Endodermal cell (in vitro differentiated cells): ENCODE data around the gene TGFBI. TPM values are rescaled to one million over a fixed set of nuclear protein-coding genes. Genes with fewer than 3 reads are reported as not detected.

Experiments
- DNase-seq: peaks from one replicate; pipeline ENCODE4 v3.0.0-alpha.2; 2017
- H3K27ac ChIP-seq: 2 replicates; pipeline ENCODE4 v1.5.1; 2013; ENCODE audit warnings: mild to moderate bottlenecking, low read depth, low read length, moderate library complexity
- H3K27me3 ChIP-seq: 2 replicates; pipeline ENCODE4 v1.6.1; 2013; ENCODE audit warnings: mild to moderate bottlenecking, low read length, moderate library complexity; ENCODE audit not compliant: insufficient read depth, control insufficient read depth, poor library complexity, severe bottlenecking
- H3K36me3 ChIP-seq: 2 replicates; pipeline ENCODE4 v1.7.0; 2013; ENCODE audit warnings: mild to moderate bottlenecking, low read length, moderate library complexity; ENCODE audit not compliant: control insufficient read depth, insufficient read depth
- H3K4me1 ChIP-seq: one replicate; pipeline ENCODE4 v1.7.0; 2013; ENCODE audit warnings: low read length; ENCODE audit not compliant: control insufficient read depth, insufficient read depth
- H3K4me3 ChIP-seq: 2 replicates; pipeline ENCODE4 v1.5.1; 2013; ENCODE audit warnings: mild to moderate bottlenecking, low read length, moderate library complexity
- H3K9ac ChIP-seq: 2 replicates; pipeline ENCODE4 v1.6.1; 2013; ENCODE audit warnings: mild to moderate bottlenecking, low read length, moderate library complexity; ENCODE audit not compliant: poor library complexity, severe bottlenecking; ENCODE audit errors: extremely low read depth
- H3K9me3 ChIP-seq: 2 replicates; pipeline ENCODE4 v1.6.1; 2013; ENCODE audit warnings: mild to moderate bottlenecking, low read length, moderate library complexity; ENCODE audit not compliant: control insufficient read depth
- H3K27ac Mint-ChIP-seq: 2 replicates; pipeline ENCODE4 v1.8.0; 2020; ENCODE audit warnings: mixed read lengths
- H3K27me3 Mint-ChIP-seq: 2 replicates; pipeline ENCODE4 v1.8.0; 2021; ENCODE audit warnings: mild to moderate bottlenecking, mixed read lengths; ENCODE audit not compliant: insufficient read depth
- H3K36me3 Mint-ChIP-seq: 2 replicates; pipeline ENCODE4 v1.8.0; 2020; ENCODE audit warnings: low read depth, mixed read lengths
- H3K4me1 Mint-ChIP-seq: 2 replicates; pipeline ENCODE4 v1.8.0; 2020; ENCODE audit warnings: mixed read lengths
- H3K4me3 Mint-ChIP-seq: 2 replicates; pipeline ENCODE4 v1.8.0; 2020; ENCODE audit warnings: mild to moderate bottlenecking, moderate library complexity, mixed read lengths
- H3K9me3 Mint-ChIP-seq: 2 replicates; pipeline ENCODE4 v1.8.0; 2020; ENCODE audit warnings: mild to moderate bottlenecking, mixed read lengths
- CTCF ChIP-seq: fragments of 200-600 bp; sonication (generic); conservative IDR thresholded peaks from 2 replicates; pipeline ENCODE4 v1.5.0; 2021; ENCODE audit warnings: antibody characterized with exemption, mild to moderate bottlenecking
- WGBS, 2 experiments: methylation state at CpG; one replicate each; pipeline versions ENCODE4 v1.1.5 to v1.1.7; 2013; ENCODE audit warnings: missing lambda C conversion rate in 2 of 2, mixed read lengths in 1 of 2; ENCODE audit not compliant: insufficient coverage in 1 of 2, insufficient read length in 1 of 2; 5-methylcytosine and 5-hydroxymethylcytosine counted together
- total RNA-seq, 2 donors: library from RNA; stranded (reverse); fragmentation: NEBNext Ultra II Directional in 1 of 2; extraction: Animal tissue kit (Norgen Biotek cat#: 25700) in 1 of 2; gene quantifications; 2 replicates in 1 of 2; 3 replicates in 1 of 2; pipeline ENCODE4 v1.2.1, GENCODE V29; 2021

The TGFBI gene
- total RNA-seq, 2 donors from 2014 or later: 2.8 to 4.9 TPM

GRCh38 chr5:135990528-135991255, 38.1 kb upstream of the TGFBI start:
- no peak overlapping the region for H3K4me3 Mint-ChIP-seq
- peak; percentile 38 for DNase-seq
- no peaks in the 10 kb centered on the region for H3K36me3 ChIP-seq
- H3K4me3 ChIP-seq: no peak overlapping the region
- no peaks in the 10 kb centered on the region for H3K4me1 ChIP-seq
- H3K36me3 Mint-ChIP-seq: no peaks in the 10 kb centered on the region
- 93 to 97% methylated on average over 13 to 21 of the region's 21 CpGs for WGBS, 2 experiments
- no peaks in the 10 kb centered on the region for H3K27me3 ChIP-seq
- no peak overlapping the region for H3K27ac Mint-ChIP-seq
- TF ChIP-seq CTCF: no peak
- H3K9me3 ChIP-seq: no peaks in the 10 kb centered on the region
- H3K9me3 Mint-ChIP-seq: no peaks in the 10 kb centered on the region
- H3K27ac ChIP-seq: no peak overlapping the region
- H3K9ac ChIP-seq: no peak overlapping the region
- H3K4me1 Mint-ChIP-seq: no peaks in the 10 kb centered on the region
- H3K27me3 Mint-ChIP-seq: peaks cover 11% of the 10 kb centered on the region

- H3K9ac ChIP-seq: no peak overlapping the region
- H3K9me3 ChIP-seq: no peaks in the 10 kb centered on the region
- Mint-ChIP-seq H3K4me3 (no peak overlapping the region), H3K36me3 (no peaks in the 10 kb centered on the region), H3K4me1 (no peaks in the 10 kb centered on the region), H3K27ac (no peak overlapping the region), H3K27me3 (peaks cover 15% of the 10 kb centered on the region), H3K9me3 (no peaks in the 10 kb centered on the region)
- H3K4me3 ChIP-seq: no peak overlapping the region
- no peak for DNase-seq
- H3K36me3 ChIP-seq: no peaks in the 10 kb centered on the region
- no peaks in the 10 kb centered on the region for H3K27me3 ChIP-seq
- no peak for TF ChIP-seq CTCF
- H3K4me1 ChIP-seq: no peaks in the 10 kb centered on the region
- no peak overlapping the region for H3K27ac ChIP-seq
- 96% methylated on average over 3 to 6 of the region's 6 CpGs for WGBS, 2 experiments
Observed at GRCh38 chr5:135991429-135991828, 37.4 kb upstream of the TGFBI start.

GRCh38 chr5:135993335-135993879, 35.4 kb upstream of the TGFBI start:
- H3K4me1 Mint-ChIP-seq: no peaks in the 10 kb centered on the region
- Histone ChIP-seq H3K9me3 (no peaks in the 10 kb centered on the region), H3K27me3 (no peaks in the 10 kb centered on the region), H3K27ac (peak overlapping the region; percentile 38), H3K9ac (no peak overlapping the region), H3K4me1 (no peaks in the 10 kb centered on the region), H3K4me3 (no peak overlapping the region), H3K36me3 (no peaks in the 10 kb centered on the region)
- TF ChIP-seq CTCF: no peak
- H3K9me3 Mint-ChIP-seq: no peaks in the 10 kb centered on the region
- 88 to 93% methylated on average over 5 to 6 of the region's 6 CpGs for WGBS, 2 experiments
- DNase-seq: no peak
- no peak overlapping the region for H3K27ac Mint-ChIP-seq
- H3K4me3 Mint-ChIP-seq: no peak overlapping the region
- H3K27me3 Mint-ChIP-seq: peaks cover 15% of the 10 kb centered on the region
- no peaks in the 10 kb centered on the region for H3K36me3 Mint-ChIP-seq
